Measurements from ENCODE around the gene SH3D19.

SH3D19 gene

DNA sequence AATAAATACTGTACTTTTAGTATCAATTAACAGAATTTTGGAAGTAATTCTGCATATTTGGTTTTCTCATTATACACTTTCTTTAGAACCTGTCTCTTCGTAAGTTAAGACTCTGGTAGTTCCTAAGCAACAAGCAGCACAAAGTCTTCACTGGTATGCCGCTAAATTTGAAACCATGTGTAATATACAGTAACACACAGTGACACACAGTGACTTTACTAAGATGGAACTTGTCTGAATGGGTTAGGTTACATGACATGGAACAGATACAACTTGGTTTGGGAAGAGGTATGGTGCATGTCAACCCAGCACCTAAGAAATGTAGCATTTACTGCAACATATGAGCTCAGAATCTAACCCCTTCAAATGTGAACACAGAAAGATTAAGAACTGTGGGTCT lies 132.0 kb downstream of the SH3D19 start:
- TF ChIP-seq POLR2AphosphoS5 (IDR thresholded peaks at IDR 0.05; ENCODE audit: low read depth, low read length) = no peak
- no peak for TF ChIP-seq FOXP2 (optimal IDR thresholded peaks at IDR 0.05; ENCODE audit: borderline replicate concordance, extremely low read depth, extremely low read length, insufficient read depth)
- TF ChIP-seq, protein P1, sequence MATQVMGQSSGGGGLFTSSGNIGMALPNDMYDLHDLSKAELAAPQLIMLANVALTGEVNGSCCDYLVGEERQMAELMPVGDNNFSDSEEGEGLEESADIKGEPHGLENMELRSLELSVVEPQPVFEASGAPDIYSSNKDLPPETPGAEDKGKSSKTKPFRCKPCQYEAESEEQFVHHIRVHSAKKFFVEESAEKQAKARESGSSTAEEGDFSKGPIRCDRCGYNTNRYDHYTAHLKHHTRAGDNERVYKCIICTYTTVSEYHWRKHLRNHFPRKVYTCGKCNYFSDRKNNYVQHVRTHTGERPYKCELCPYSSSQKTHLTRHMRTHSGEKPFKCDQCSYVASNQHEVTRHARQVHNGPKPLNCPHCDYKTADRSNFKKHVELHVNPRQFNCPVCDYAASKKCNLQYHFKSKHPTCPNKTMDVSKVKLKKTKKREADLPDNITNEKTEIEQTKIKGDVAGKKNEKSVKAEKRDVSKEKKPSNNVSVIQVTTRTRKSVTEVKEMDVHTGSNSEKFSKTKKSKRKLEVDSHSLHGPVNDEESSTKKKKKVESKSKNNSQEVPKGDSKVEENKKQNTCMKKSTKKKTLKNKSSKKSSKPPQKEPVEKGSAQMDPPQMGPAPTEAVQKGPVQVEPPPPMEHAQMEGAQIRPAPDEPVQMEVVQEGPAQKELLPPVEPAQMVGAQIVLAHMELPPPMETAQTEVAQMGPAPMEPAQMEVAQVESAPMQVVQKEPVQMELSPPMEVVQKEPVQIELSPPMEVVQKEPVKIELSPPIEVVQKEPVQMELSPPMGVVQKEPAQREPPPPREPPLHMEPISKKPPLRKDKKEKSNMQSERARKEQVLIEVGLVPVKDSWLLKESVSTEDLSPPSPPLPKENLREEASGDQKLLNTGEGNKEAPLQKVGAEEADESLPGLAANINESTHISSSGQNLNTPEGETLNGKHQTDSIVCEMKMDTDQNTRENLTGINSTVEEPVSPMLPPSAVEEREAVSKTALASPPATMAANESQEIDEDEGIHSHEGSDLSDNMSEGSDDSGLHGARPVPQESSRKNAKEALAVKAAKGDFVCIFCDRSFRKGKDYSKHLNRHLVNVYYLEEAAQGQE (IDR thresholded peaks at IDR 0.05; ENCODE audit: insufficient read depth in 1 of 2, low read depth in 2 of 2, low read length in 2 of 2) = no peak
- TF ChIP-seq SIN3A (IDR thresholded peaks at IDR 0.05; ENCODE audit: borderline replicate concordance, insufficient read depth, low read length) = no peak
- TF ChIP-seq TAF1 (IDR thresholded peaks at IDR 0.05; ENCODE audit: borderline replicate concordance, insufficient read depth, low read length) = no peak

DNA sequence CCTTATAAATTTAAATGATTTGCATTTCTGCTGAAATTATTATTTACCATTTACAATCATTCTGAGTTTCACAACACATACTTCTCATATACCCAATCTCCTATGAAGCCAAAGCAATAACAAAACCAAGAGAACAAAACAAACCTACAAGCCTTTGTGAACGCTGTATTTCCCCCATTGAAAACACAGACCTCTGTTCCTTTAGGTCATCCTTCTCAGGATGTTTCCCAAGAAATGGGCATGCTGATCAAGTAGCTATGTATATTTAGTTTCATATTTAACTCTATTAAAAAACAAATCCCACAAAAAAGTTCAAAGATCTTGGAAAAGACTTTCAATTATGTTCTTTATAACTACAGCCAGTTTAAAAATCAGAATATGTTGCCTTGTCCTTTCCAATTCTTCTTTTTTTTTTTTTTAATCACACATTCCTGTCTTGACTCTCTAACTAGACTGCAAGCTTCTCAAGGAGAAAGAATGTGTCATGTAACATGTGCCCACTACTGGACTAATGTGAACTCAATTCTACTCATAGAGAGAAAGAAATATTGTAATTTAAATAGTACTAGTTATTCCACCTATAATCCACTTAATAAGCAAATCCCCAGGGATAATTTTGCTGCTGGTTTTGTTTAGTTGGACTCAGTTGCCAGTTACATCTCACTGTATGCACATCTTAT lies 132.7 kb downstream of the SH3D19 start:
- TF ChIP-seq FOXP2 (optimal IDR thresholded peaks at IDR 0.05; ENCODE audit: borderline replicate concordance, extremely low read depth, extremely low read length, insufficient read depth) = no peak
- no peak for TF ChIP-seq POLR2AphosphoS5 (IDR thresholded peaks at IDR 0.05; ENCODE audit: low read depth, low read length)
- TF ChIP-seq SIN3A (IDR thresholded peaks at IDR 0.05; ENCODE audit: borderline replicate concordance, insufficient read depth, low read length) = no peak
- no peak for TF ChIP-seq TAF1 (IDR thresholded peaks at IDR 0.05; ENCODE audit: borderline replicate concordance, insufficient read depth, low read length)
- TF ChIP-seq, protein P1 (IDR thresholded peaks at IDR 0.05; ENCODE audit: insufficient read depth in 1 of 2, low read depth in 2 of 2, low read length in 2 of 2) = no peak

DNA sequence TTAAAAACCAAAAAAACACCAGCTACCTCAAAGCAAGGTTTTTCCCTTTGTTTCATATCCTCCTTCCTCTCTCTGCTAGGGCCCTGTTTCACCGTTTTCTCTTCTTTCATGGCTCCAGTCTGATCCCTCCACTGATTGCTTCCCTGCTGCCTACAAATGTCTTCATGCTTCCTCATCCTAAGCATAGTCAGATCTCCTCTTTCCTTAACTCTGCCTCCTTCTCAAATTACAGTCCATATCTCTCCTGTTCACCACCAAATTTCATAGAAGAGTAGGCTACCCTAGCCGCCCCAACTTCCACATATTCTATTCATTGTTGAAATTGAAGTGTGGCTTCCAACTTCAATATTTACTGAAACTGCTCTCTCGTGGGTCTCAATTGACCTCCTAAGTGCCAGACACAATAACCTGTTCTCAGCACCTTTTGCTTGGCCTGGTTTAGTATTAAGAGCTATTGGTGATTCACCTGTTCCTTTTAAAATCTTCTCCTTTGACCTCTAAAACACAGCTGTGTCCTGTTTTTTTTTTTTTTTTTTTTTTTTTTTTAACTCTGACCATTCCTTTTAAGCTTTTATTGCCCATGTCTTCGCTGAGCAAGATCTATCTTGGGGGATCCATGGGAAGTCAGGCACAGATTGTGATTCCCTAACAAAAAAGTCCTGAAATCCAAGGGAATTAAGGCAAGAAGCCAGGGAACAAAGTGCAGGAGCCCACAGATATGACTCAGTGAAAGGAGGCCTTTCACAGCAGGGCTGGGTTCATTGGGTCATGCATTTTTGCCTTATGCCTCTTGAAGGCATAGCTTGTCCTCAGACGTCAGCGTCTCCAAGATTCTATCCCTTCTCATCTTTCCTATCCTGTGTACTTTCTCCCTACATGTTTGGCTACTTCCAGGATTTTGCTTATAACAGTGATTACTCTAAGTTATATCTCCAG lies 140.6 kb downstream of the SH3D19 start:
- TF ChIP-seq POLR2AphosphoS5 (IDR thresholded peaks at IDR 0.05; ENCODE audit: low read depth, low read length) (no peak), FOXP2 (optimal IDR thresholded peaks at IDR 0.05; ENCODE audit: borderline replicate concordance, extremely low read depth, extremely low read length, insufficient read depth) (no peak), TAF1 (IDR thresholded peaks at IDR 0.05; ENCODE audit: borderline replicate concordance, insufficient read depth, low read length) (no peak), SIN3A (IDR thresholded peaks at IDR 0.05; ENCODE audit: borderline replicate concordance, insufficient read depth, low read length) (no peak)
- TF ChIP-seq, protein P1 (IDR thresholded peaks at IDR 0.05; ENCODE audit: insufficient read depth in 1 of 2, low read depth in 2 of 2, low read length in 2 of 2) = no peak

DNA sequence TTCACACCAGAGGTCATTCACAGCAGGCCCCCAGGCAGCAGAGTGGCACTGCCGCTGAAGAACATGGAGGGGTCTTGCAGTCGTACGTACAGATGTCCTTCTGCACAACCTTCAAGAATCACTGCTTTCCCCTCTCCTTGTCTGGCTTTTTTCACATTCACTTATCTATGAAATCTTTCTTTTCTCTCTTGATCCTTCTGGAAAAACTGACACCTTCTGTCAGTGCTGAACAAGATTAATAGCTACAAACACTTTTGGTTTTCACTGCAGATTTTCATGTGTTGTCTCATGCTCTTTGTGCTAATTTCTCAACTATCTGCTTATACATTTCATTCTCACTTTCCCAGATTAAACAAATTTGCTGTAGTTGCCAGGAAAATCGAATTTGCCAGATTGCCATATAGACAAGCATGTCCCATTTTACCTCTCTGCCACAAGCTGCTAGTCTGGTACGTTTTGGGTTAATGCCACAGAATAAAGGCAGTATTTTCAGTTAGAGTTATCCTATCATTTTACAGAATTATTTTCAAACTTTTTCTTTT lies 142.9 kb downstream of the SH3D19 start:
- no peak for TF ChIP-seq SIN3A (IDR thresholded peaks at IDR 0.05; ENCODE audit: borderline replicate concordance, insufficient read depth, low read length)

DNA sequence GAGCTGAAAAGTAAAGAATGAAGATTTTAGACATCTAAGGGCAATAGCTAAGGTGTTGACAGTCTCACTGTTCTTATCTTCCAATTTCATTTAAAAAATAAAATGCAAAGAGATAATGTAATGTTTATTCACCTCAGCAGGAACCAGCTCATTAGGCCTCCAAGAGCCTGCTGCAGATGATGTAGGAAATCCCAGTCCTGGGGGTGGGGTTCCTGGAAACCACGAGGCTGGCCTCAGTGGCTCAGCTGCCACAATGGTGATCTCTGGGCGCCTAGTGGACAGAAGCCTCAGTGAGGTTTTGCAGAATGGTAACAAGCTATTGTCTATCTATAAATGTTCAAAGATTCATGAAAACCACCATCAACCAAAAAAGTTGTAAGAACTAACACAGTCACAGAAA lies 148.7 kb downstream of the SH3D19 start:
- TF ChIP-seq, protein P1 (IDR thresholded peaks at IDR 0.05; ENCODE audit: insufficient read depth in 1 of 2, low read depth in 2 of 2, low read length in 2 of 2) = no peak
- TF ChIP-seq TAF1 (IDR thresholded peaks at IDR 0.05; ENCODE audit: borderline replicate concordance, insufficient read depth, low read length) = no peak
- TF ChIP-seq FOXP2 (optimal IDR thresholded peaks at IDR 0.05; ENCODE audit: borderline replicate concordance, extremely low read depth, extremely low read length, insufficient read depth) = no peak
- no peak for TF ChIP-seq SIN3A (IDR thresholded peaks at IDR 0.05; ENCODE audit: borderline replicate concordance, insufficient read depth, low read length)
- TF ChIP-seq POLR2AphosphoS5 (IDR thresholded peaks at IDR 0.05; ENCODE audit: low read depth, low read length) = no peak

Data from PFSK-1 (cell line).